Mammary epithelial cell (primary cell): ENCODE data around the gene FRAS1.

Experiments
- EZH2 ChIP-seq: IDR thresholded peaks from 2 replicates; pipeline ENCODE4 v1.6.1; 2012; ENCODE audit warnings: low read length, inconsistent platforms, borderline replicate concordance
- TF ChIP-seq, protein P1 (sequence below), 2 donors: IDR thresholded peaks in 1 of 2; conservative IDR thresholded peaks in 1 of 2; 2 replicates each; pipeline ENCODE4 v1.5.1; 2011 to 2012; ENCODE audit warnings: inconsistent platforms in 2 of 2, low read length in 2 of 2, mild to moderate bottlenecking in 2 of 2, control low read depth in 1 of 2, low read depth in 1 of 2; ENCODE audit not compliant: insufficient read depth in 1 of 2; ENCODE audit errors: extremely low read depth in 1 of 2

GRCh38 chr4:78162821-78163220 is 105.7 kb downstream of the FRAS1 start:
- TF ChIP-seq, protein P1, sequence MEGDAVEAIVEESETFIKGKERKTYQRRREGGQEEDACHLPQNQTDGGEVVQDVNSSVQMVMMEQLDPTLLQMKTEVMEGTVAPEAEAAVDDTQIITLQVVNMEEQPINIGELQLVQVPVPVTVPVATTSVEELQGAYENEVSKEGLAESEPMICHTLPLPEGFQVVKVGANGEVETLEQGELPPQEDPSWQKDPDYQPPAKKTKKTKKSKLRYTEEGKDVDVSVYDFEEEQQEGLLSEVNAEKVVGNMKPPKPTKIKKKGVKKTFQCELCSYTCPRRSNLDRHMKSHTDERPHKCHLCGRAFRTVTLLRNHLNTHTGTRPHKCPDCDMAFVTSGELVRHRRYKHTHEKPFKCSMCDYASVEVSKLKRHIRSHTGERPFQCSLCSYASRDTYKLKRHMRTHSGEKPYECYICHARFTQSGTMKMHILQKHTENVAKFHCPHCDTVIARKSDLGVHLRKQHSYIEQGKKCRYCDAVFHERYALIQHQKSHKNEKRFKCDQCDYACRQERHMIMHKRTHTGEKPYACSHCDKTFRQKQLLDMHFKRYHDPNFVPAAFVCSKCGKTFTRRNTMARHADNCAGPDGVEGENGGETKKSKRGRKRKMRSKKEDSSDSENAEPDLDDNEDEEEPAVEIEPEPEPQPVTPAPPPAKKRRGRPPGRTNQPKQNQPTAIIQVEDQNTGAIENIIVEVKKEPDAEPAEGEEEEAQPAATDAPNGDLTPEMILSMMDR (conservative IDR thresholded peaks at IDR 0.05 in 1 of 2, IDR thresholded peaks at IDR 0.05 in 1 of 2; ENCODE audit: extremely low read depth in 1 of 2, insufficient read depth in 1 of 2, low read depth in 1 of 2, low read length in 2 of 2): no peak
- no peak for TF ChIP-seq EZH2
